T47D (cell line): ENCODE data around the gene LARP4.
"Not testable (repeated sequence)": the region's sequence is repeated elsewhere in the genome, so short reads cannot be mapped to it uniquely, and the experiment has no call there.

ENCODE experiments used
- DNase-seq, 2 experiments: peaks; one replicate each; pipeline versions ENCODE4 v3.0.0 to v3.0.0-alpha.2; 2011 to 2012; ENCODE audit warnings: low read depth in 1 of 2, low spot score in 1 of 2
- JUND ChIP-seq: IDR thresholded peaks from 2 replicates; pipeline ENCODE4 v1.6.1; 2012; ENCODE audit warnings: low read depth
- in situ Hi-C: cut with HindIII; loops from 2 replicates; pipeline ENCODE4 v1.10.0; 2016; ENCODE audit warnings: low sequenced_read_pairs, low pct_unique_long_range_greater_than_20kb

The LARP4 gene

GRCh38 chr12:50400638-50401499 lies at the start of gene LARP4:
Gene LARP4 (plus strand): TSS chr12:50400885. CDS start chr12:50401011, 126 bp downstream.
- DNase-seq, result peak; percentile 92 to 97
- in situ Hi-C loops, result no loop called here
- TF ChIP-seq JUND, result no peak

GRCh38 chr12:50351120-50352043 lies 49.3 kb upstream of the LARP4 start:
- DNase-seq, result peak in 1 of 2 experiments; percentile 25
- in situ Hi-C loops, result no loop called here
- TF ChIP-seq JUND, result no peak

- no peak for DNase-seq
- no peak for TF ChIP-seq JUND
- in situ Hi-C loops, result no loop called here
These were observed 47.3 kb upstream of the LARP4 start for GRCh38 chr12:50353404-50353803.

- DNase-seq, result no peak
- no peak for TF ChIP-seq JUND
- in situ Hi-C loops, result no loop called here
These were observed 46.7 kb upstream of the LARP4 start for GRCh38 chr12:50353869-50354593.

GRCh38 chr12:50354908-50355307 lies 45.8 kb upstream of the LARP4 start:
- no peak for DNase-seq
- TF ChIP-seq JUND, result no peak
- in situ Hi-C loops, result no loop called here

- no peak for DNase-seq
- in situ Hi-C loops, result no loop called here
These were observed 45.3 kb upstream of the LARP4 start for GRCh38 chr12:50355365-50355764.

GRCh38 chr12:50362671-50363070 lies 38.0 kb upstream of the LARP4 start:
- DNase-seq, result no peak
- in situ Hi-C loops, result no loop called here
- TF ChIP-seq JUND, result no peak

More at GRCh38 chr12:50355365-50355764, 45.3 kb upstream of the LARP4 start:
- no peak for TF ChIP-seq JUND

GRCh38 chr12:50363141-50363540 lies 37.5 kb upstream of the LARP4 start:
- DNase-seq, result no peak
- no peak for TF ChIP-seq JUND
- in situ Hi-C loops, result no loop called here

- DNase-seq, result no peak
- in situ Hi-C loops, result no loop called here
- no peak for TF ChIP-seq JUND
These were observed 34.8 kb upstream of the LARP4 start for GRCh38 chr12:50365709-50366406.

- DNase-seq, in situ Hi-C loops: not testable (repeated sequence)
These were observed 30.0 kb upstream of the LARP4 start for GRCh38 chr12:50370672-50371071.

- no peak for DNase-seq
- no peak for TF ChIP-seq JUND
- in situ Hi-C loops, result no loop called here
These were observed 24.9 kb upstream of the LARP4 start for GRCh38 chr12:50375802-50376201.
